Neural cell (in vitro differentiated cells): ENCODE results near the gene TDRD6. TPM values are rescaled to one million over a fixed set of nuclear protein-coding genes. Genes with fewer than 3 reads are reported as not detected.
"Not testable (repeated sequence)": the region's sequence is repeated elsewhere in the genome, so short reads cannot be mapped to it uniquely, and the experiment has no call there.

Experiments used
- H2AFZ ChIP-seq: fragments of 200-600, 300-800 bp; sonication (generic), shearing (Covaris generic); 2 replicates; pipeline ENCODE4 v1.6.0; 2014; ENCODE audit warnings: low read depth, mild to moderate bottlenecking, antibody characterized with exemption, low read length, moderate library complexity
- H3F3A ChIP-seq: fragments of 200-600 bp; shearing (Covaris generic); 2 replicates; pipeline ENCODE4 v1.6.1; 2016; ENCODE audit warnings: mild to moderate bottlenecking, moderate library complexity, mixed read lengths, antibody characterized with exemption, low read length; ENCODE audit not compliant: insufficient read depth, poor library complexity, severe bottlenecking
- H3K27ac ChIP-seq: fragments of 200-600, 300-800 bp; sonication (generic), shearing (Covaris generic); 2 replicates; pipeline ENCODE4 v1.5.1; 2014; ENCODE audit warnings: mild to moderate bottlenecking, low read length, moderate library complexity
- H3K27me3 ChIP-seq: fragments of 300-800, 200-600 bp; sonication (generic), shearing (Covaris generic); 2 replicates; pipeline ENCODE4 v1.6.0; 2014; ENCODE audit warnings: mild to moderate bottlenecking, low read depth, low read length, moderate library complexity; ENCODE audit not compliant: insufficient read depth
- H3K36me3 ChIP-seq: fragments of 300-800, 200-600 bp; sonication (generic), shearing (Covaris generic); 2 replicates; pipeline ENCODE4 v1.5.1; 2014; ENCODE audit warnings: mild to moderate bottlenecking, antibody characterized with exemption, low read length, moderate library complexity; ENCODE audit not compliant: insufficient read depth
- H3K4me2 ChIP-seq: fragments of 300-800, 200-600 bp; sonication (generic), shearing (Covaris generic); 2 replicates; pipeline ENCODE4 v1.6.0; 2014; ENCODE audit warnings: mild to moderate bottlenecking, low read length
- H3K4me3 ChIP-seq: fragments of 300-800, 200-600 bp; sonication (generic), shearing (Covaris generic); 2 replicates; pipeline ENCODE4 v1.5.1; 2014; ENCODE audit warnings: mild to moderate bottlenecking, low read length, moderate library complexity
- H3K79me2 ChIP-seq: fragments of 200-600 bp; shearing (Covaris generic); replicated peaks from 2 replicates; pipeline ENCODE4 v1.6.0; 2014; ENCODE audit warnings: mild to moderate bottlenecking, low read length, moderate library complexity; ENCODE audit not compliant: insufficient read depth
- H3K9ac ChIP-seq: fragments of 300-800, 200-600 bp; sonication (generic), shearing (Covaris generic); 2 replicates; pipeline ENCODE4 v1.6.1; 2016; ENCODE audit warnings: mild to moderate bottlenecking, low read length, mixed read lengths
- H3K9me2 ChIP-seq: fragments of 200-600 bp; shearing (Covaris generic); 2 replicates; pipeline ENCODE4 v1.6.1; 2016; ENCODE audit warnings: mild to moderate bottlenecking, low read length, mixed read lengths; ENCODE audit not compliant: insufficient read depth
- H3K9me3 ChIP-seq: fragments of 200-600, 300-800 bp; sonication (generic), shearing (Covaris generic); 2 replicates; pipeline ENCODE4 v1.6.1; 2016; ENCODE audit warnings: mild to moderate bottlenecking, mixed run types, low read length, moderate library complexity, mixed read lengths
- H4K20me1 ChIP-seq: fragments of 200-600 bp; shearing (Covaris generic); 2 replicates; pipeline ENCODE4 v1.6.1; 2016; ENCODE audit warnings: mild to moderate bottlenecking, mixed run types; ENCODE audit not compliant: insufficient read depth
- CTCF ChIP-seq: fragments of 450-650 bp; IDR thresholded peaks from 2 replicates; pipeline ENCODE4 v1.5.1; 2014; ENCODE audit warnings: antibody characterized with exemption, mild to moderate bottlenecking, moderate library complexity; ENCODE audit not compliant: poor library complexity, severe bottlenecking
- EP300 ChIP-seq: fragments of 450-650 bp; conservative IDR thresholded peaks from 2 replicates; pipeline ENCODE4 v1.6.1; 2014; ENCODE audit warnings: antibody characterized with exemption, mild to moderate bottlenecking, moderate library complexity; ENCODE audit not compliant: poor library complexity, severe bottlenecking
- EZH2 ChIP-seq: fragments of 200-600, 300-800 bp; shearing (Covaris generic), sonication (generic); IDR thresholded peaks from 2 replicates; pipeline ENCODE4 v1.6.1; 2014; ENCODE audit warnings: antibody characterized with exemption, low read length, borderline replicate concordance, mild to moderate bottlenecking; ENCODE audit not compliant: insufficient read depth, poor library complexity, severe bottlenecking
- MXI1 ChIP-seq: fragments of 450-650 bp; conservative IDR thresholded peaks from 2 replicates; pipeline ENCODE4 v1.6.1; 2014; ENCODE audit warnings: antibody characterized with exemption, mild to moderate bottlenecking; ENCODE audit not compliant: poor library complexity, severe bottlenecking
- POLR2AphosphoS5 ChIP-seq: IDR thresholded peaks from 2 replicates; pipeline ENCODE4 v1.6.1; 2012
- RAD21 ChIP-seq: fragments of 450-650 bp; conservative IDR thresholded peaks from 2 replicates; pipeline ENCODE4 v1.6.1; 2014; ENCODE audit warnings: antibody characterized with exemption, mild to moderate bottlenecking, moderate library complexity
- SMC3 ChIP-seq: fragments of 450-650 bp; conservative IDR thresholded peaks from 2 replicates; pipeline ENCODE4 v1.6.1; 2014; ENCODE audit warnings: antibody characterized with exemption, mild to moderate bottlenecking, moderate library complexity; ENCODE audit not compliant: poor library complexity
- TAF1 ChIP-seq: IDR thresholded peaks from 2 replicates; pipeline ENCODE4 v1.6.1; 2012; ENCODE audit warnings: low read depth
- polyA plus RNA-seq: library from polyadenylated mRNA; depleted of rRNA; stranded (reverse); fragments of >200 nt; gene quantifications from 2 replicates; pipeline ENCODE4 v1.2.3, GENCODE V29; 2014
- TF ChIP-seq, protein P1 (sequence below): IDR thresholded peaks from 2 replicates; pipeline ENCODE4 v1.6.1; 2012; ENCODE audit warnings: borderline replicate concordance

TDRD6 gene
- polyA plus RNA-seq, 1 donor from 2014 or later = 0.92 TPM

DNA sequence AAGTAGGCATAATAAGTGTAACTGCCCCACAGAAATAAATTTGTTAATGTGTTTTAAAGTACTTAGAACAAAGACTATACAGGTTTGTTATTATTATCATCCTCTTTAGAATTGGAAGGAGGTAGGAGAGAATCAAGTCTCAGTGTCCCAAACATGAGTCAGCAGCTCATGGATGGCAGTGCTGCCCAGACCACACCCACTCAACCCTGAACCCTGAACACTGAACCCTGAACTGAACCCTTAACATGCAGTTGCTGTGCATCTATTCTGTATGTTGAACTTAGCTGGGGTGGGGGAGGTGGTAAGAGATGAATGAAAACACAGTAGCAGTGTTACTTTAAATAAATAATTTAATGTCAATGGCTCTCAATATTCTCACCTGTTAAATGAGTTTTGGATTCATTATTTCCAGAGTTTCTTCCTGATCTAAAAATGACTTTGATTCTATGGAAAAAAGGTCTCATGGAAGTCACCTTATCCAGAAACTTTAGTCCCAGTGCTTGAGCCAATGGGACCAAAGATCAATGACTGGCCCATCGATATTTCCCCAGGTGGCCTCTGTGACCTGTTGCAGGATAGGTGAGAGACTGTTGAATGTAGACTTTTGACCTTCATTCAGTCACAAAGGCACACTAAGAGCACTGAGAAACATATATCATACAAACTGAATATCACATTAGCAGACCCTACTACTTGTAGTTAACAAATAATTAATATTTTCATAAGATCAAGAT, 55.9 kb downstream of the TDRD6 start:
- Histone ChIP-seq H3K9ac (no peak overlapping the region), H3F3A (no peaks in the 10 kb centered on the region), H3K36me3 (no peaks in the 10 kb centered on the region), H3K27ac (no peak overlapping the region), H2AFZ (no peak overlapping the region), H3K9me3 (no peaks in the 10 kb centered on the region), H3K79me2 (no peaks in the 10 kb centered on the region), H4K20me1 (no peaks in the 10 kb centered on the region), H3K27me3 (no peaks in the 10 kb centered on the region), H3K4me3 (no peak overlapping the region), H3K4me2 (no peak overlapping the region), H3K9me2 (no peaks in the 10 kb centered on the region)
- no peak for TF ChIP-seq MXI1
- TF ChIP-seq SMC3 = no peak
- TF ChIP-seq CTCF = no peak
- TF ChIP-seq EZH2 = no peak
- no peak for TF ChIP-seq EP300
- TF ChIP-seq POLR2AphosphoS5 = no peak
- TF ChIP-seq TAF1 = no peak
- no peak for TF ChIP-seq RAD21

GRCh38 chr6:46744159-46744725, 56.6 kb downstream of the TDRD6 start:
- not testable (repeated sequence) for H3K9me3 ChIP-seq, H2AFZ ChIP-seq, H3K4me3 ChIP-seq, H3K4me2 ChIP-seq, H3K79me2 ChIP-seq, H4K20me1 ChIP-seq, H3K9ac ChIP-seq, H3K36me3 ChIP-seq, H3K27me3 ChIP-seq, H3F3A ChIP-seq, H3K9me2 ChIP-seq, H3K27ac ChIP-seq

DNA sequence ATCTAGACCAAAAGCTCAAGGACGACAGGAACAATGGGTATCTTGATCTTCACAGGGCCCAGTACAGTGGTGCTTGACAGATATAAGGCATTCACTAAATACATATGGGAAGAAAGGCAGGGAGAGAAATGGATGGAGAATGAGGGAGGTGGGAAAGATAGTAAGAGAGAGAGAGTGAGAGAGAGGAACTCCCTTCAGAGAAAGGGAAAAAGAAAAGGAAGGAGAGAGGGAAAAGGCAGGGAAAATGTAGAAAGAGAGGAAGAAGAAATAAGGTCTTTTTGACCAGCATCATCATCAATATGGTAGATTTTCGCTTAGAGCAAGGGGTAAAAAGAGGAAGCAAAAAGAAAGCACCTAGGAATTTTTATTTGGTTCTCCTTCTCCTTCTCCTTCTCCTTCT, 58.3 kb downstream of the TDRD6 start:
- Histone ChIP-seq H3K9me2 (no peaks in the 10 kb centered on the region), H3K79me2 (no peaks in the 10 kb centered on the region), H4K20me1 (no peaks in the 10 kb centered on the region), H3K4me2 (no peak overlapping the region), H3K27ac (no peak overlapping the region), H3K4me3 (no peak overlapping the region), H3K9me3 (no peaks in the 10 kb centered on the region), H3K9ac (no peak overlapping the region), H2AFZ (no peak overlapping the region), H3K27me3 (no peaks in the 10 kb centered on the region), H3K36me3 (no peaks in the 10 kb centered on the region), H3F3A (no peaks in the 10 kb centered on the region)
- TF ChIP-seq SMC3 (no peak), POLR2AphosphoS5 (no peak), MXI1 (no peak), TAF1 (no peak), EP300 (no peak), CTCF (no peak), RAD21 (no peak), EZH2 (no peak)
- TF ChIP-seq, protein P1, sequence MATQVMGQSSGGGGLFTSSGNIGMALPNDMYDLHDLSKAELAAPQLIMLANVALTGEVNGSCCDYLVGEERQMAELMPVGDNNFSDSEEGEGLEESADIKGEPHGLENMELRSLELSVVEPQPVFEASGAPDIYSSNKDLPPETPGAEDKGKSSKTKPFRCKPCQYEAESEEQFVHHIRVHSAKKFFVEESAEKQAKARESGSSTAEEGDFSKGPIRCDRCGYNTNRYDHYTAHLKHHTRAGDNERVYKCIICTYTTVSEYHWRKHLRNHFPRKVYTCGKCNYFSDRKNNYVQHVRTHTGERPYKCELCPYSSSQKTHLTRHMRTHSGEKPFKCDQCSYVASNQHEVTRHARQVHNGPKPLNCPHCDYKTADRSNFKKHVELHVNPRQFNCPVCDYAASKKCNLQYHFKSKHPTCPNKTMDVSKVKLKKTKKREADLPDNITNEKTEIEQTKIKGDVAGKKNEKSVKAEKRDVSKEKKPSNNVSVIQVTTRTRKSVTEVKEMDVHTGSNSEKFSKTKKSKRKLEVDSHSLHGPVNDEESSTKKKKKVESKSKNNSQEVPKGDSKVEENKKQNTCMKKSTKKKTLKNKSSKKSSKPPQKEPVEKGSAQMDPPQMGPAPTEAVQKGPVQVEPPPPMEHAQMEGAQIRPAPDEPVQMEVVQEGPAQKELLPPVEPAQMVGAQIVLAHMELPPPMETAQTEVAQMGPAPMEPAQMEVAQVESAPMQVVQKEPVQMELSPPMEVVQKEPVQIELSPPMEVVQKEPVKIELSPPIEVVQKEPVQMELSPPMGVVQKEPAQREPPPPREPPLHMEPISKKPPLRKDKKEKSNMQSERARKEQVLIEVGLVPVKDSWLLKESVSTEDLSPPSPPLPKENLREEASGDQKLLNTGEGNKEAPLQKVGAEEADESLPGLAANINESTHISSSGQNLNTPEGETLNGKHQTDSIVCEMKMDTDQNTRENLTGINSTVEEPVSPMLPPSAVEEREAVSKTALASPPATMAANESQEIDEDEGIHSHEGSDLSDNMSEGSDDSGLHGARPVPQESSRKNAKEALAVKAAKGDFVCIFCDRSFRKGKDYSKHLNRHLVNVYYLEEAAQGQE = no peak
